Stimulated activated CD4-positive, alpha-beta T cell treated with anti-CD3 and anti-CD28 coated beads, Interleukin-2, amount 100 ng/mL, for 48 hours (primary cell): Measurements from ENCODE around the gene INSIG1.

ENCODE experiments used
- DNase-seq, 2 donors: peaks; one replicate each; pipeline ENCODE4 v3.0.0-alpha.2; 2020

The INSIG1 gene

GRCh38 chr7:155305231-155305904 is 7.7 kb downstream of the INSIG1 start:
- DNase-seq = no peak

GRCh38 chr7:155306673-155307470 is 9.2 kb downstream of the INSIG1 start:
- DNase-seq = no peak

DNA sequence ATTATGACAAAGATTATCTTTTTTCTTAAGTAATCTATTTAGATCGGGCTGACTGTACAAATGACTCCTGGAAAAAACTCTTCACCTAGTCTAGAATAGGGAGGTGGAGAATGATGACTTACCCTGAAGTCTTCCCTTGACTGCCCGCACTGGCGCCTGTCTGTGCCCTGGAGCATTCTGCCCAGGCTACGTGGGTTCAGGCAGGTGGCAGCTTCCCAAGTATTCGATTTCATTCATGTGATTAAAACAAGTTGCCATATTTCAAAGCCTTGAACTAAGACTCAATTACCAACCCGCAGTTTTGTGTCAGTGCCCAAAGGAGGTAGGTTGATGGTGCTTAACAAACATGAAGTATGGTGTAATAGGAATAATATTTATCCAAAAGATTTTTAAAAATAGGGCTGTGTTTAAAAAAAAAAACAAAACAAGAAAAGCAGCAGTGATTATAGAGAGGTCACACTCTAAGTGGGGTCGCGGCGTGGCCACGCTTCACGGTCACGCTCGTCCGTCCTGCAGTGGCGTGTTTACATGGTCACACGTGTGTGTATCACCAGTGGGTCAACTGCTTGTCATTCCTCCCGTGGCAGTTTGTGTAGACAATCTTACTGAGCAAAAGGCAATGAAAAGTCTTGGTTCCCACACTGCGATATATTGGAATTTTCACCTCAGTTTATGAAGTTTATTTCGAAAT is 10.8 kb downstream of the INSIG1 start:
- no peak for DNase-seq

DNA sequence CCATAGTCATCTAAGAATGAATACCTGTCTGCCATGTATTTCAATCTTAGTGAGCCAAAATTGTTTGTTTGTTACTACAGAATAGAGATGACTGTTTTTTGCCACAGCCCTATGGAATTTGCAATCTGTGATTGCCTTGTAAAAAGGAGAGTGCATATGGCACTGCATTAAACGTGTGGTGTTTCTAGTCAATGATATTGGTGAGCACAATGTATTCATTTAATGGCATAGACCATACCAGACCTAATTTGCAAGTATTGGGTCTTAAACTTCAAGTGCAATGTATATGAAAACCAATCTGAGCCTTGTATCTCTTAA is 11.3 kb downstream of the INSIG1 start:
- no peak for DNase-seq

- no peak for DNase-seq
Measured at GRCh38 chr7:155310425-155311114, 12.9 kb downstream of the INSIG1 start.

DNA sequence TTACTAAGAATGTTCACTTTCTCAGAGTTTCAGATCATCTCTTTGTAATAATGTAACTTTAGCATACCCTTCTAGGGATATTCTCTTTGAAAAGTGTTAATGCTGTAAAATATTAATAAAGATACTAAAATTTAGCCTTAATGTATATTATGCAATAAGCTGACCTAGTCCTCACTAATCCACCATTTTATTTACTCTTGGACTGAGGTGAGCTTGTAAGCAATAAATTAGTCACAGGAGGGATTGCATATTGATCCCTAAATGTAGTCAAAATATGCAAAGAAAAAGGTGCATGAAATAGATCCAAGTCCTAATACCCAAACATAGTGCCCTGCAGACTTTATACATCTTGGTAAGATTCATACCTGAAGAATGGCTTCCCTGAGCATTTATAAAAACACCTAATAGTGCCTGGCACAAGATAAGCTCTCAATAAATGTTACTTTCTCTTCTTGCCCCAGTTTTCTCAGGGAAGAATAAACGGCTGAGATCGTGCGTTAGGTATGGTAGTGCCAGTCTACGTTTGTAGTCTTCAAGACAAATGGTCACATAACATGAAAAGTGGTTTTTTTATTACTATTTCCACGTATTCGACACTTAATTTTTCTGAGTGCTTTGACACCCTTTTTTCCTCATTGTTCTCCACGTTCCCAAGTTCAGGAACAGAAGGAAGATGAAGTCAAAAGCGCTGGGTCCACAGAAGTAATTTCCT is 14.3 kb downstream of the INSIG1 start:
- no peak for DNase-seq

- no peak for DNase-seq
Measured at GRCh38 chr7:155312633-155313032, 15.0 kb downstream of the INSIG1 start.

GRCh38 chr7:155313096-155313495 is 15.4 kb downstream of the INSIG1 start:
- DNase-seq = no peak

GRCh38 chr7:155315977-155316376 is 18.3 kb downstream of the INSIG1 start:
- no peak for DNase-seq

GRCh38 chr7:155316427-155317113 is 18.9 kb downstream of the INSIG1 start:
- no peak for DNase-seq

- no peak for DNase-seq
Measured at GRCh38 chr7:155317114-155317434, 19.4 kb downstream of the INSIG1 start.

DNA sequence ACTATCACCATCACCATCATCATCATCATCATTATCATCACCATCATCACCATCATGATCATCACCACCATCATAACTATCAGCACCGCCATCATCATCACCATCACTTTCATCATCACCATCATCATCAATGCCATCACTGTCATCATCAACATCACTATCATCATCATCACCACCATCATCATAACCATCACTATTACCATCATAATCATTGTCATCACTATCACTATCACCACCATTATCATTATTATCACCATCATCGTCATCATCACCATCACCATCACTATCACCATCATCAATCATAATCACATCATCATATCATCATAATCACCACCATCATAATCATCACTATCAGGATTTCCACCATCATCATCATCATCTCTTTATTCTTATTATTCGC is 20.6 kb downstream of the INSIG1 start:
- DNase-seq = no peak

GRCh38 chr7:155322530-155322929 is 24.9 kb downstream of the INSIG1 start:
- no peak for DNase-seq

- no peak for DNase-seq
Measured at GRCh38 chr7:155323001-155323638, 25.4 kb downstream of the INSIG1 start.

DNA sequence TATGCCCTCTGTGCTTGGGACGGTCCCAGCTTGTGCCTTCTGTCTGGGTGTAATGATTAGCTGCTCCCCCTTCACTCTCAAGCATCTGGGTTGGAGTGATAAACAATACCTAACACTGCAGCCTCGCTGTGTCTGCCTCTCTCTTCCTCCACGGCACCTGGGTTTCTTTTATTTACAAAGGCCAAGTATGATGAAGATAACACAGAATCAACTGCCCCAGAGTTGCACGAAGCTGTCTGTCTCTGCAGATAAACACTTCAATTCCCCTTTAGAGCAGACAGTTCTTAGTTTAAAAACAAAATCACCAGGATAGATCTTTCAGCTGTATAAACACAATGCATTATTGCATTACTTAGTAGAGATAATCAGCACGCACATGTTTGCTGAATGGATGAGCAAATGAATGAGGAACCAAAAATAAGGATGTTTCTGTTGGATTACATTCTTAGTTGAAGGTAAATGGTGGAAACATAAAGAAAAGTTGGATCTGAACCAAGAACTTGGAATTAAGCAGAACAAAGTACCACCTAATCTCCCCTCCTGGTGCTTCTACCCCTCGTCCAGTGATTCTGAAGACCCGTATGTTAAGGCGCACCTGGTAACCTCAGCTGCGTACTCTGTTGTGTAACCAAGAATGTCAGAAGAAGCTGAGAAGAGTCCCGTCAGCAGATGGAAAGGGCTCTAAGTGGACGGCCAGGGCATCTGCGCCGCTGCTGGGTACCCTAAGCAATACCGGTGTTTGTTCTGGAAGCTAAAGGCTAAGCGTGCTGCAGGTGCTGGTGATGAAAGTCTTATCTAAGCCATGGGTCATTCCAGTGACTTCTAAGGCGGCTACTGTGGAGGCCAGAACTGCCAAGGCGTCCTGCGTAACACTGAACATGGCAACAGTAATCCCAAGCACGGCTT is 26.6 kb downstream of the INSIG1 start:
- no peak for DNase-seq

GRCh38 chr7:155324918-155325235 is 27.2 kb downstream of the INSIG1 start:
- no peak for DNase-seq

DNA sequence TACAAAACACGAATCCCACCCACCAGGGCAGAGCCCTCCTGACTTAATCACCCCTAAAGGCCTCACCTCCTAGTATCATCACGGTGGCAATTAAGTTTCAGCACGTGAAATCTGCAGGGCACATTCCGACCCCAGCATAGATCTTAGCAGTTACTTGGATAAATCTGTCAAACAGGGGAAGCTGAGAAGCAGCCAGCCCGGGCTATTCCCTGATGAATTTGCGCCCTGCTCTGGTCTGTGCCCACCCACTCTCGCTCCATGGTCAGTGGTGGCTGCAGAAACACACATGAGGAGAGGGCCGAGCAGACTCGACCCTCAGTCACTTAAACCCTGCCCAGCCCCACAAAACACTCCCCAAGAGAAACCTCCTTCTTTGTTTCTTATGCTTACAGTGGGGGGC is 28.7 kb downstream of the INSIG1 start:
- DNase-seq = no peak

GRCh38 chr7:155327590-155328320 is 30.1 kb downstream of the INSIG1 start:
- DNase-seq = no peak

GRCh38 chr7:155329225-155329624 is 31.5 kb downstream of the INSIG1 start:
- DNase-seq = no peak

GRCh38 chr7:155331396-155331795 is 33.7 kb downstream of the INSIG1 start:
- DNase-seq = no peak
